HG03354 (cell line): ENCODE data around the gene PACS1.
"Not testable (repeated sequence)": the region's sequence is repeated elsewhere in the genome, so short reads cannot be mapped to it uniquely, and the experiment has no call there.

Experiments
- ATAC-seq: cut with Tn5 transposase; IDR thresholded peaks from one replicate; pipeline ENCODE4 v1.9.1; 2021; ENCODE audit warnings: mild to moderate bottlenecking; ENCODE audit not compliant: unreplicated experiment, poor library complexity, severe bottlenecking

The PACS1 gene

GRCh38 chr11:66104057-66104638 lies 34.1 kb downstream of the PACS1 start:
- no peak for ATAC-seq

DNA sequence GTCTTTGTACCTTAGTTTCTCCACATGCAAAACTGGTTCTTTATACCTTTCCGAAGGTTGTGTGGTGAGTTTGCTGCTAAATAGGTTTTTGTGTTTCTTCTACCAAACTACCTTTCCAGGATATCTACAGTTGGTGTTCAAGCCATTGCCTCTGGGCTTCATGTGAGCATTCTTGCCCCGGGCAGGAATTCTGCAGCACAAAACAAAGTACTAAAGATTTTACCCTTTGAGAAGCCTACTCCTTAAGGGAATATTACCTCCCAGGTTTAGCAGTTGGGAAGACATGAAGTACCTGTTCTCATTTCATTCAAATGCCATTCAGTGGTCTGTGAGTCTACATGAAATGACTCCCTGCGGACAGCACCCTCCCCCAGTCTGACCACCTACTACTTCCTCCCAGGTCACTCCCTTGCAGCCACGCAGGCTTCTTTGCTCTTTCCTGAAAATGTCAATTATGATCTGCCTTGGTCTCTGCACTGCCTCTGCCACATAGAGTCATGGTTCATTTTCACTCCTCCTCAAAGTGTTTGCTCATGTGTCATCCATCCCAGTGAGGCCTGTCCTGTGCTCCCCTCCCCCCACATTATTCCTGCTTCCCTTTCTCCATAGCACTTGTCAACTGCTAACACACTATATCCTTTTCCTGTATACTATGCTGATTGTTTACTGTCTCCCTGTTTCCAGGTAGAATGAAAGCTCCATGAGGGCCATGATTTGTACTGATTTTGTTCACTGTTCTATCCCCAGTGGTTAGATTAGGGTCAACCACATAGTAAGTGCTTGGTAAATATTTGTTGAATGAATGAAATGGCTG lies 36.9 kb downstream of the PACS1 start:
- ATAC-seq, result no peak

GRCh38 chr11:66107600-66108510 lies 37.8 kb downstream of the PACS1 start:
- ATAC-seq, result no peak

GRCh38 chr11:66109294-66109693 lies 39.2 kb downstream of the PACS1 start:
- no peak for ATAC-seq

GRCh38 chr11:66111158-66111557 lies 41.1 kb downstream of the PACS1 start:
- ATAC-seq, result no peak

- no peak for ATAC-seq
Observed at GRCh38 chr11:66112041-66112491, 42.0 kb downstream of the PACS1 start.

- no peak for ATAC-seq
Observed at GRCh38 chr11:66112601-66113499, 42.8 kb downstream of the PACS1 start.

DNA sequence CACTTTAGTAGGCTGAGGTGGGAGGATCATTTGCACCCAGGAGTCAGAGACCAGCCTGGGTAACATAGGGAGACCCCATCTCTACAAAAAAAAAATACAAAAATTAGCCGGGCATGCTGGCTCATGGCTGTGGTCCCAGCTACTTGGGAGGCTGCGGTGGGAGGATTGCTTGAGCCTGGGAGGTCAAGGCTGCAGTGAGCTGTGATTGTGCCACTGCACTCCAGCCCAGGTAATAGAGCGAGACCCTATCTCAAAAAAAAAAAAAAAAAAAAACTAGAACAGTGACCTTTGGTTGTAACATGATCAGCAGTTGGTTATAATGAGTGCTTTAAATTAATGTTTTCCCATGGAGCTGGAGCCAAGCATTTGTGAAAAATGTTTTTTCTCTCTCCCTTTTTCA lies 44.9 kb downstream of the PACS1 start:
- not testable (repeated sequence) for ATAC-seq

- peak; percentile 66 for ATAC-seq
Observed at GRCh38 chr11:66115638-66116301, 45.7 kb downstream of the PACS1 start.

GRCh38 chr11:66116576-66117361 lies 46.7 kb downstream of the PACS1 start:
- ATAC-seq, result no peak

DNA sequence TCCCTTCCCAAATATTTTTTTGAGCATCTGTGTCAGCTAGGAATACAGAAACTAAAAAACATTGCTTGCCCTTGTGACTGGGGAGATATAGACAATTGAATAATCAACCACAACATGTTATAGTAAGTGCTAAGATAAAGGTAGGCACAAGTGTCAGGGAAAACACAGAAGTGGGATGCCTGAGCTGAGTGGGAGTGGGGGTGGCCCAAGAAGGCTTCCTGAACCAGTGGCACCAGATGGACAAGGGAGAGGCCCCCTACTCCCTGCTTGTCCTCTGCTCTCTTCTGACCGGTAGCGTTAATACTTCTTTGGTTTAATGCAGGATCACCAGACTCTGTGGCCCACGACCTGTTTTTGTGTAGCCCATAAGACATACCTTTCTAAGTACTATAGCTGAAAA lies 48.8 kb downstream of the PACS1 start:
- no peak for ATAC-seq

- ATAC-seq, result no peak
Observed at GRCh38 chr11:66119348-66120133, 49.5 kb downstream of the PACS1 start.

- no peak for ATAC-seq
Observed at GRCh38 chr11:66121466-66121865, 51.4 kb downstream of the PACS1 start.

DNA sequence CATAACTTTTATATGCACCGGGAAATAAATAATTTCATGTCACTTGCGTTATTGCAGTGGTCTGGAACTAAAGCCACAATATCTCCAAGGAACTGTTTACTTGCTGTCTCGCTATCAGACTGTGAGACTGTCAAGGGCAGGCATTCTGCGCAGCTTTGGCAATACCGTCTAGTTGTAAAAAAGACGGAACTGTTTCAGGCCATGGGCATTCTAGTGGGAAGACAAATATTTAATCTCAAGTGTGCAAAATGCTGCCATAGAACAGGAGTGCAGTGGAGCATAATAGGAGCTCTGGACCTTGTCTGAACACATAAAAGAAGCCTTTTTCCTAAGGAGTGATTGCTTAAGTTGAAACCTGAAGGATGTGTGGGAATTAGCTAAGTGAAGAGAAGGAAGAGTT lies 53.8 kb downstream of the PACS1 start:
- no peak for ATAC-seq

DNA sequence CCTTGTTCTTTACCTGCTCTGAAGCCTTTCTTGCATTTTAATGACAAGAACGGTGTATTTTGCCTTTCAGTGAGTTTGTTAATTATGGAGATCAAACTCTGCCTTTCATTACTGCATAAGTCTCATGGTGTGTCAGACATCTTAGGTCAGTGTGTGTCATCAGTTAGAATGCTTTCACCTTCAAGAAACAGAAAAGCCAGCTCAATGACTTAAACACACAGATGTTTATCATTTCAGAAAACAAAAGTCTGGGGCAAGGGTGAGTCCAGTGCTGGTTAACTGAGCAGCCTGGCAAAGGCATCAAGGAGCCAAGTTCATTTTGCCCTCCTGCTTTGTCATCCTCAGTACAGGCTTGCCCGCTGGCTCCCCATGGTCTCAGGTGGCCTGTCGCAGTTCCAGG lies 54.5 kb downstream of the PACS1 start:
- ATAC-seq, result no peak

GRCh38 chr11:66126064-66126463 lies 56.0 kb downstream of the PACS1 start:
- ATAC-seq, result no peak

GRCh38 chr11:66126808-66127555 lies 56.9 kb downstream of the PACS1 start:
- peak; percentile 56 for ATAC-seq
